Mesendoderm (in vitro differentiated cells): Measurements from ENCODE around the gene ARHGEF6.

ENCODE experiments used
- DNase-seq: peaks from one replicate; pipeline ENCODE4 v3.0.0; 2013
- H2AK5ac ChIP-seq: 2 replicates; pipeline ENCODE4 v1.6.1; 2013; ENCODE audit warnings: low read length, inconsistent platforms
- H2BK120ac ChIP-seq: 2 replicates; pipeline ENCODE4 v1.6.1; 2013; ENCODE audit warnings: low read depth, mild to moderate bottlenecking, low read length, moderate library complexity, mixed read lengths
- H2BK15ac ChIP-seq: replicated peaks from 2 replicates; pipeline ENCODE4 v1.6.1; 2013; ENCODE audit warnings: low read depth, mild to moderate bottlenecking, moderate library complexity
- H2BK5ac ChIP-seq: 2 replicates; pipeline ENCODE4 v1.6.1; 2013; ENCODE audit warnings: low read length, inconsistent platforms
- H3K18ac ChIP-seq: 2 replicates; pipeline ENCODE4 v1.6.1; 2013; ENCODE audit warnings: mild to moderate bottlenecking, low read length, mixed read lengths
- H3K23ac ChIP-seq: one replicate; pipeline ENCODE4 v1.6.1; 2013; ENCODE audit warnings: low read length
- H3K27ac ChIP-seq: 2 replicates; pipeline ENCODE4 v1.5.1; 2013; ENCODE audit warnings: low read depth, mild to moderate bottlenecking, inconsistent platforms, low read length, moderate library complexity
- H3K27me3 ChIP-seq: 2 replicates; pipeline ENCODE4 v1.6.1; 2013; ENCODE audit warnings: low read length, control low read depth, mild to moderate bottlenecking, inconsistent platforms; ENCODE audit not compliant: insufficient read depth, poor library complexity
- H3K36me3 ChIP-seq: 2 replicates; pipeline ENCODE4 v1.6.1; 2013; ENCODE audit warnings: low read length, inconsistent platforms; ENCODE audit not compliant: control insufficient read depth, insufficient read depth
- H3K4ac ChIP-seq: one replicate; pipeline ENCODE4 v1.6.1; 2013; ENCODE audit warnings: low read depth, mild to moderate bottlenecking, low read length, moderate library complexity
- H3K4me1 ChIP-seq: 2 replicates; pipeline ENCODE4 v1.6.1; 2013; ENCODE audit warnings: low read depth, low read length, inconsistent platforms; ENCODE audit not compliant: control insufficient read depth
- H3K4me2 ChIP-seq: 2 replicates; pipeline ENCODE4 v1.6.1; 2013; ENCODE audit warnings: low read length
- H3K4me3 ChIP-seq: 2 replicates; pipeline ENCODE4 v1.5.1; 2013; ENCODE audit warnings: mild to moderate bottlenecking, low read length
- H3K56ac ChIP-seq: one replicate; pipeline ENCODE4 v1.6.1; 2013; ENCODE audit warnings: low read length
- H3K79me1 ChIP-seq: 2 replicates; pipeline ENCODE4 v1.6.1; 2013; ENCODE audit warnings: low read length, inconsistent platforms
- H3K79me2 ChIP-seq: 2 replicates; pipeline ENCODE4 v1.6.1; 2013; ENCODE audit warnings: mild to moderate bottlenecking, low read length; ENCODE audit not compliant: control insufficient read depth, insufficient read depth
- H3K9ac ChIP-seq: 2 replicates; pipeline ENCODE4 v1.6.1; 2013; ENCODE audit warnings: low read length, inconsistent platforms
- H4K5ac ChIP-seq: one replicate; pipeline ENCODE4 v1.6.1; 2013; ENCODE audit warnings: low read length
- H4K8ac ChIP-seq: one replicate; pipeline ENCODE4 v1.6.1; 2013; ENCODE audit warnings: low read depth, mild to moderate bottlenecking, control low read depth, low read length, moderate library complexity
- WGBS: extraction: QIAGEN DNeasy Blood & Tissue Kit; methylation state at CpG from one replicate; pipeline ENCODE4 v1.1.7; 2013; ENCODE audit warnings: low lambda C conversion rate, missing lambda C conversion rate; ENCODE audit not compliant: insufficient coverage; ENCODE audit errors: extremely low coverage; 5-methylcytosine and 5-hydroxymethylcytosine counted together

The ARHGEF6 gene

GRCh38 chrX:136697156-136697555 is 83.6 kb downstream of the ARHGEF6 start:
- no peak overlapping the region for H2BK15ac ChIP-seq
- H3K23ac ChIP-seq, result no peak overlapping the region
- WGBS, result no CpG with 5 or more reads among the region's 1 CpG
- no peak overlapping the region for H3K56ac ChIP-seq
- no peaks in the 10 kb centered on the region for H3K36me3 ChIP-seq
- DNase-seq, result no peak
- no peak overlapping the region for H2AK5ac ChIP-seq
- no peak overlapping the region for H3K4ac ChIP-seq
- no peaks in the 10 kb centered on the region for H3K79me1 ChIP-seq
- H2BK120ac ChIP-seq, result no peak overlapping the region
- no peak overlapping the region for H2BK5ac ChIP-seq
- H3K27ac ChIP-seq, result no peak overlapping the region
- no peak overlapping the region for H3K18ac ChIP-seq
- H3K4me1 ChIP-seq, result no peaks in the 10 kb centered on the region
- H4K8ac ChIP-seq, result no peak overlapping the region
- H3K79me2 ChIP-seq, result no peaks in the 10 kb centered on the region
- H3K9ac ChIP-seq, result no peak overlapping the region
- no peaks in the 10 kb centered on the region for H3K27me3 ChIP-seq
- no peak overlapping the region for H3K4me3 ChIP-seq
- H4K5ac ChIP-seq, result no peak overlapping the region
- no peak overlapping the region for H3K4me2 ChIP-seq

DNA sequence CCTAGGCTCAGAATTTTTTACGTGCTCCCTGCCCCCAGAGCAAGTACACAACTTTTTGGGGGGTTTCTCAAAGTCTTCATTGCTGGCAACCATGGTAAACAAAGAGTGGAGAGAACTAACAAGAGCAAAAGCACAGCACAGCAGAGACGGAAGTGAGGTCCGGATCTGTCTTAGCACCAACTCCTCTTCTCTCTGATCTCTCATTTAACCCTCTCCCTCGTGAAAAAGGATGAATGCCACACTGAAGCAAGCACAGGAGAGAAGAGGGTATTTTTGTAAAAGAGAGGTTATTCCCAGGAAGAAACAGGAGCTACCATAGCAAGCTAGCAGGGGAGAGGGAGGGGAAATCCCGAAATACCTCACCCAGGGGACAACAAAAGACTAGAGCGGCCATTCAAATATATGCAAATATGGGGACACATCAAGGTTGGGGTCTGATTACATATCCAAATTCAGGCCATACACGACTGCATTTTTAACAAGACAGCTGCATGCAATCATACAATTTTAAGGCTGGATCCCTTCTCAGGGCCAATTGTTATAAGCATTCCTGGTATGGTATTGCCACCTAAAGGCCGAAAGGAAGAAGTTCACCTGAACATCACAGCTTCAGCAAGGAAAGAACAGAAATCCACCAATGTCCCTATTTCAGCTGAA is 86.2 kb downstream of the ARHGEF6 start:
- no peaks in the 10 kb centered on the region for H3K79me1 ChIP-seq
- no CpG with 5 or more reads among the region's 8 CpGs for WGBS
- H3K4me1 ChIP-seq, result no peaks in the 10 kb centered on the region
- no peak overlapping the region for H4K8ac ChIP-seq
- H2BK15ac ChIP-seq, result no peak overlapping the region
- H3K18ac ChIP-seq, result no peak overlapping the region
- H3K27me3 ChIP-seq, result no peaks in the 10 kb centered on the region
- no peak overlapping the region for H3K23ac ChIP-seq
- H3K4ac ChIP-seq, result no peak overlapping the region
- no peak overlapping the region for H3K4me3 ChIP-seq
- no peak overlapping the region for H3K56ac ChIP-seq
- H3K27ac ChIP-seq, result no peak overlapping the region
- H2BK5ac ChIP-seq, result no peak overlapping the region
- H3K9ac ChIP-seq, result no peak overlapping the region
- H3K4me2 ChIP-seq, result no peak overlapping the region
- peak; percentile 38 for DNase-seq
- H2AK5ac ChIP-seq, result no peak overlapping the region
- H3K36me3 ChIP-seq, result no peaks in the 10 kb centered on the region
- H3K79me2 ChIP-seq, result no peaks in the 10 kb centered on the region
- no peak overlapping the region for H2BK120ac ChIP-seq
- H4K5ac ChIP-seq, result no peak overlapping the region

DNA sequence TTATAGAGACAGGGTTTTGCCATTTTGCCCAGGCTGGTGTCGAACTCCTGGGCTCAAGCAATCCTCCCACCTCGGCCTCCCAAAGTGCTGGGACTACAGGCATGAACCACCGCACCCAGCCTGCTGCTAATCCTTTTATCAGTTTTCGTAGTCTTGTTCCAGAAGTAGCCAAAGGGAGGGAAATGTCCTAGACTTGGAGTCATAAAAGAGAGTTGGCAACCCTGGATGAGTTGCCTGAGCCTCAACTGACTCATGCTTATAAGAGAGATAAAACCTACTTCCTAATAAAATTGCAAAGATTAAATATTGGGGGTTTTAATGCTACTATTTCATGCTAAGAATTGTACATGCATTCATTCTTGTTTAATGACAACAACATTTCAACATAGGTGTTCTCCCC is 88.5 kb downstream of the ARHGEF6 start:
- no peak overlapping the region for H2AK5ac ChIP-seq
- WGBS, result no CpG with 5 or more reads among the region's 4 CpGs
- no peak overlapping the region for H3K18ac ChIP-seq

DNA sequence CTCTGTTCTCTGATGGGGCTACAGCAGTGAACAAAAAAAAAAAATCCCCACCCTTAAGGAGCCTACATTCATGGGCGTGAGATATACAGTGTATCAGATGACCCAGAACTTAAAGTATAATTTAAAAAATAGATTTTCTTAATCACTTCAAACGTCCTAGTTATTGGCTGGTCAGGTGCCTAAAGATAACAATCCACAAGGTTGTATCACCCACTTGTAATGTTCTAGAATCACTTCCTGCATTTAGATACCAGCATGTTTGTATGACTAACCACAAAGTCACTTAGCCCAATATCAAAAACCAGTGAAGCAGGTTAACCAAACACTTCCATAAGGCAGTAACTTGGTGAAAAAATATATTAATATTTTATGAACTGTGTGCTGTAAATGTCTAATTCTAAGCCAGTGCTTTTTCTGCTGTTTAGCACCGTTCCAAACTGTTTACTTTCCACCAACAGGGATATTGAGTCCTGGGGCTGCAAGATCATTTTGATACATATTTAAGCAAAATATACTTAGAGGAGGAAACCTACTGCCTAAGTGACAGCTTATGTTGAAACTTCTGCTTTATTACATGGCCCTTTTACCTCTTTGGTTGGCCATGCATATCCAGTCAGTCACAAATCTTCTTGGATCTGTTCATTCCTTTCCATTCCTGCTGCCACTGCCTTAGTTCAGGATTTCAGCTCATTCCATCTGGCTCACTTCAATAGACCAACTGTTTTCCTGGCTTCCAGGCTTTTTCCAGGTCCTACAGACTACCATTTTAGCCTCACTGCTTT is 89.5 kb downstream of the ARHGEF6 start:
- no peak overlapping the region for H3K4ac ChIP-seq
- no peak overlapping the region for H2BK15ac ChIP-seq
- H3K4me1 ChIP-seq, result no peaks in the 10 kb centered on the region
- no peak for DNase-seq
- no peak overlapping the region for H4K8ac ChIP-seq
- H4K5ac ChIP-seq, result no peak overlapping the region
- no peak overlapping the region for H3K27ac ChIP-seq
- H3K4me3 ChIP-seq, result no peak overlapping the region
- no peak overlapping the region for H2AK5ac ChIP-seq
- H3K9ac ChIP-seq, result no peak overlapping the region
- H3K56ac ChIP-seq, result no peak overlapping the region
- no peak overlapping the region for H3K18ac ChIP-seq
- no peaks in the 10 kb centered on the region for H3K27me3 ChIP-seq
- no peak overlapping the region for H2BK5ac ChIP-seq
- no peak overlapping the region for H2BK120ac ChIP-seq
- no peak overlapping the region for H3K23ac ChIP-seq
- no peaks in the 10 kb centered on the region for H3K36me3 ChIP-seq
- H3K4me2 ChIP-seq, result no peak overlapping the region
- H3K79me1 ChIP-seq, result no peaks in the 10 kb centered on the region
- H3K79me2 ChIP-seq, result no peaks in the 10 kb centered on the region
- no CpG with 5 or more reads among the region's 3 CpGs for WGBS

More for the DNA sequence above, 88.5 kb downstream of the ARHGEF6 start:
- Histone ChIP-seq H3K23ac (no peak overlapping the region), H3K4me1 (no peaks in the 10 kb centered on the region), H3K36me3 (no peaks in the 10 kb centered on the region), H3K27me3 (no peaks in the 10 kb centered on the region), H3K4me3 (no peak overlapping the region), H3K79me2 (no peaks in the 10 kb centered on the region), H3K9ac (no peak overlapping the region), H3K4ac (no peak overlapping the region), H3K79me1 (no peaks in the 10 kb centered on the region), H4K8ac (no peak overlapping the region), H2BK120ac (no peak overlapping the region), H3K27ac (no peak overlapping the region), H3K4me2 (no peak overlapping the region), H2BK15ac (no peak overlapping the region), H2BK5ac (no peak overlapping the region), H4K5ac (no peak overlapping the region), H3K56ac (no peak overlapping the region)
- DNase-seq, result no peak

- Histone ChIP-seq H3K36me3 (no peaks in the 10 kb centered on the region), H3K18ac (no peak overlapping the region), H4K8ac (no peak overlapping the region), H3K9ac (no peak overlapping the region), H2AK5ac (no peak overlapping the region), H3K4me3 (no peak overlapping the region), H3K56ac (no peak overlapping the region), H3K4me1 (no peaks in the 10 kb centered on the region), H2BK15ac (no peak overlapping the region), H3K27me3 (no peaks in the 10 kb centered on the region), H3K4me2 (no peak overlapping the region), H2BK5ac (no peak overlapping the region), H2BK120ac (no peak overlapping the region), H4K5ac (no peak overlapping the region), H3K27ac (no peak overlapping the region), H3K4ac (no peak overlapping the region), H3K79me2 (no peaks in the 10 kb centered on the region), H3K23ac (no peak overlapping the region), H3K79me1 (no peaks in the 10 kb centered on the region)
- DNase-seq, result peak; percentile 39
- no CpG with 5 or more reads among the region's 6 CpGs for WGBS
These were observed 91.3 kb downstream of the ARHGEF6 start for GRCh38 chrX:136689436-136689835.
